SHP77 treated with DMSO at 0.1 percent for 48 hours (cell line): Measurements from ENCODE around the gene LRRC15.

ENCODE experiments used
- DNase-seq: peaks from one replicate; lab custom pipeline; 2025; lab: John Stamatoyannopoulos, UW

The LRRC15 gene

GRCh38 chr3:194364314-194364651 is 5.3 kb downstream of the LRRC15 start:
- DNase-seq: no peak

- no peak for DNase-seq
These were observed 9.0 kb downstream of the LRRC15 start for GRCh38 chr3:194360568-194360967.

DNA sequence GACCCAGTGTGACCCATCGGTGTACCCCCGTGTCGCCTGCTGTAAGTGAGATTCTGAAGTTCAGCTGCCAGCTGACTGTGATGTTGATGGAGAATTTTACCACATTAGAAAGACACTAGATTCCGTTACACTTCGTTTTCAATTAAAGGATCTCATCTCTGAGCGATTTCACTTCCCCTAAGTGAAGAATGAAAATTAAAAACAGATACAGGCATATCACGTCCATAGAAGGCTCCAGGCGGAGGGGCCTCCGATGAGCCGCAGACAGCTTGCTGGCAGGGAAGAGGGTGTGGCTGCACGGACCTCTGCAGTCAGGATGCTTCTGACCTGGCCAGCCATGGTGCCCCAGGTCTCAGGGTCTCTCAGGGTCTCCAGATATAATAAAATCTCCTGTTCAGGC is 11.9 kb downstream of the LRRC15 start:
- no peak for DNase-seq

DNA sequence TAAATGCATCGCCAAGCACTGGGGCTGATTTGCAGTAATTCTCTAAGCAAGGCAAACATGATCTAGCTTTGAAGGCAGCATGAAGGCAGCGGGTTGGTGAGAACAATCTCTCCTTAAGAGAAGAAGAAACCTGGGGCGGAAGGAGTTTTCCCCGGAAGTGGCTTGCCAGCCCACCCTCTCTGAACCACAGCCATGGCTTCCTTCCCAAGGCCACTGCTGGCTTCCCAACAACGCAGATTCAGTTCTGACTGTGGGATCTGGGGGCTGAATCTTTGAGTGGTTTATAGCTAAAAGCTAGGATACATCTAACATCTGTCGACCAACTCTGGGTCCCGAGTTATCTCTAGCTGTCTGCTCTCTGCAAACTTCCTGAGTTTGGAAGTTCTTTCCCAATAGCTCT is 14.2 kb downstream of the LRRC15 start:
- no peak for DNase-seq

GRCh38 chr3:194354315-194354714 is 15.2 kb downstream of the LRRC15 start:
- no peak for DNase-seq

DNA sequence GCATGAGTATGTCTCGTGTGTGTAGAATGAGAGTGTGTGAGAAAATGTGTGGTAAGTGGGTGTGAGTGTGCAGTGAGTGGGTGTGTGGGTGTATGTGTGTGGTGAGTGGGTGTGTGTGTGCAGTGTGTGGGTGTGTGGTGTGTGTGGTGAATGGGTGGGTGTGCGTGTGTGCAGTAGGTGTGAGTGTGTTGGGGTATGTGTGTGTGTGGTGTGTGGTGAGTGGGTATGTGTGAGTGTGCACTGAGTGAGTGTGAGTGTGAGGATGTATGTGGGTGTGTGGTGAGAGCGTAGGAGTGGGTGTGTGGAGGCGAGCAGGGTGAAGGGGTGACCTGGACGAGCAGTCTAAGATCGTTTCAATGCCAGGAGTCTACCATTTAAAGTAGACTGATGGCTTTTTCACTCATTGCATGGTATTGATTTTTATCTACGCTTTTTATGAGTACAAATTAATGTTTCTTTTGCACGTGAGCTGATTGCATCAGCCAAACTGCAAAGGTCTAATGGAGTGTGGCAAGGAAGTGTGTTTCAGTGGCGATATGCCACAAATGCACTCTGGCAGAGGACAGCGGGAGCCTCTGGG is 16.8 kb downstream of the LRRC15 start:
- DNase-seq: no peak

GRCh38 chr3:194351952-194352536 is 17.5 kb downstream of the LRRC15 start:
- DNase-seq: no peak

DNA sequence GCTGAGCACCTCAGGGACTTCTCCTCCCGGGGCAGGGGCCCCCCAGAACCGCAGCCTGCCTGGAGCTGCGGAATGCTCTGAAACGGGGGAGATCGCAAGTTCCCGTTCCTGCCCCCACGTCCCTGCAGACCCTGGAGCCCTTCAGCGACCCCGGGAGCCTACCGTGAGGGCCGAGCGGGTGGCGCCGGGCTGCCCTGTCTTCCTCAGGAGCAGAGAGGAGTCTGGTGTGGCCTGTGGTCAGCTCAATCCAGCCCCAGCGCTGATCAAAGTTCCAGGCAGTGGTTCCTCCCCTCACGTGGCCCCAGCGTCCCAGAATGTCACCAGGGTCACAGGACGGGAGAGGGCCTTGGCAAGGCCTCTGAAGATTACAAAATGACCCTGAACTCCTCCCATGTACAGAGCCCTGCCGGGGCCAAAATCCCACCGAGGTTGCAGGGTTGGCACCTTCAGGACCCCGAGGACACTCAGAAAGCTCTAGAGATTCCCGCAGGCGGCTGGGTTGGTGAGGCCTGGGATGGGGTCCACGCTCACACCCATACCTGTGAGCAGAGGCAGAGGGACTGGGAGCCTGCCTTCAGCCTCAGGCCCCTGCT is 18.4 kb downstream of the LRRC15 start, which contains the start of gene CPN2:
TSS of gene CPN2 (minus strand) at position 249 of the 593 bp plus-strand sequence. CDS start 8,626 bp downstream, outside the sequence.
- no peak for DNase-seq

GRCh38 chr3:194350726-194351071 is 18.8 kb downstream of the LRRC15 start:
- no peak for DNase-seq

- DNase-seq: no peak
These were observed 21.2 kb downstream of the LRRC15 start for GRCh38 chr3:194348354-194348753.

- DNase-seq: no peak
These were observed 22.9 kb downstream of the LRRC15 start for GRCh38 chr3:194346621-194347020.

DNA sequence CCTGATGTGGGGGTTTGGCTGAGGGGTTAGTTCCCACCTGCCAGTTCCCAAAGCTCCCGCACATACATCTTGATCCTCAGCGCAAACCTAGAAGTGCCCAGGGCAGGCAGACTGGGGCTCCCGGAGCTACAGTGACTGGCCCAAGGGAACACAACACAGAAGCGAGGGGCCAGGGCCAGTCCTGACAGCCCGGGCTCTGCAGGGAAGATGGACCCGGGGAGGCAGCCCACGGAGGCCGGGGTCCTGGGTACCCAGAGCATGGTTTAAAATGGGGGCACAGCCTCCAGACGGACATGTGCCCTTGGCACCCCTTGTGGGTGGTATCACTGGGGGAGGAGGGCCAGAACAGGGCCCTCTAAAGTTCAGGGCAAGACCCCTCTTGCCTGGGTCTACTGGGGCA is 23.5 kb downstream of the LRRC15 start:
- DNase-seq: no peak

- DNase-seq: no peak
These were observed 25.5 kb downstream of the LRRC15 start for GRCh38 chr3:194344012-194344411.

GRCh38 chr3:194343561-194343893 is 26.0 kb downstream of the LRRC15 start:
- no peak for DNase-seq

DNA sequence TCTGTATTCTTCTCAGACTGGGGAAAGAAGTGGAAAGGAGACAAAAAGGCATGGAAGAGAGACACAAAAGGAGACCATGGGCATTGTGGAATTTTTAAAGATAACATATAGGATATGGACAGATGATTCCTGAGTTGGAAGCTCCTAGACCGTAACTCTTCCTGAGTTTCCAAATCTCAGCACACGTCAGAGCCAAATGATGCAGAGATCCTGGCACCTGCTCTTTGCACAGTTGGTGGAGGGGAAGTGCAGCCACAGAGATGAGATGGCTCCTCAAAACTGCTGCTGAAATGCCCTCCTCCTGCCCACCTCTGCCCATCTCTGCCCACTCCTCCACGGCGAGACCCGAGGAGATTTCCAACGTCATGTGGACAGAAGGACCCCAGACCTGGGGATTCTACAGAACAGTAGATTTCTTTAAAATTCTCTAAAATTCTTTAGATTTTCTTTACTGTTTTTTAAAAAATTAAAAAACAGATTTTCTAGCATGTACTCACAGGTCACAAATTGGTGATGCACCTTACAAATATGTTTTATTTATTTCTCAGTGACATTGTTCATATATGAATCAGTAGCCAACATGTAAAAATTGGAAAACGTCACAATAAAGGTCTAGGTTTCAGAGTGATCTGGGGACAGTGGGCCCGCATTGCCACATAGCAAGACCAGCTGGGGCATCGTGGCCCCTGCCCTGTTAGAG is 26.5 kb downstream of the LRRC15 start:
- DNase-seq: no peak

- no peak for DNase-seq
These were observed 28.7 kb downstream of the LRRC15 start for GRCh38 chr3:194340757-194341400.

DNA sequence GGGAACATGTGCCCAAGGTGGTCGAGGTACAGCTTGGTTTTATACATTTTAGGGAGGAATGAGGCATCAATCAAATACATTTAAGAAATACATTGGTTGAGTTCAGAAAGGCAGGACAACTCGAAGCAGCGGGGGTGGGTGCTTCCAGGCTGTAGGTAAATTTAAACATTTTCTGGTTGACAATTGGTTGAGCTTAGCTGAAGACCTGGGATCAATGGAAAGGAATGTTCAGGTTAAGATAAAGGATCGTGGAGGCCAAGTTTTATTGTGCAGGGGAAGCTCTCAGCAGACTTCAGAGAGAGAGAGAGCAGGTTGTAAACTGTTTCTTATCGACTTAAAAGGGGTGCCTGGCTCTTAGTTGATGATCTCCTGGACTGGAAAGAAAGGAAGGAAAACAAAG is 29.7 kb downstream of the LRRC15 start:
- no peak for DNase-seq

DNA sequence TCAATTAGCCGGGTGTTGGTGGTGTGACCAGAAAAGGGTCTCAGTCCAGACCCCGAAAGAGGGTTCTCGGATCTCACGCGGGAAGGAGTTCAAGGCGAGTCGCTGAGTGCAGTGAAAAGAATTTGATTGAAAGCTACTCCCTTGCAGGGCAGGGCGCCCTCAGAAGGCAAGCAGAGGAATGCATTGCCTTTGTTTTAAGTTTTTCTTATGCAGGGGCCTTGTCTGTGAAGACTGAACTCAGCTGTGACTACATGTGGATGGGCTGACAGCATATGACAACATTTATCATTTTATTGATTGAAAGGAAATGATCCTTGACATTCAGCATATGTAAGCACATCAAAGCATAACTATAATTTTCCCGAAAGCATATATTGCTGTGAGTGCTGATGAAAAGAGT is 30.2 kb downstream of the LRRC15 start:
- DNase-seq: no peak

- DNase-seq: no peak
These were observed 31.4 kb downstream of the LRRC15 start for GRCh38 chr3:194337965-194338753.

DNA sequence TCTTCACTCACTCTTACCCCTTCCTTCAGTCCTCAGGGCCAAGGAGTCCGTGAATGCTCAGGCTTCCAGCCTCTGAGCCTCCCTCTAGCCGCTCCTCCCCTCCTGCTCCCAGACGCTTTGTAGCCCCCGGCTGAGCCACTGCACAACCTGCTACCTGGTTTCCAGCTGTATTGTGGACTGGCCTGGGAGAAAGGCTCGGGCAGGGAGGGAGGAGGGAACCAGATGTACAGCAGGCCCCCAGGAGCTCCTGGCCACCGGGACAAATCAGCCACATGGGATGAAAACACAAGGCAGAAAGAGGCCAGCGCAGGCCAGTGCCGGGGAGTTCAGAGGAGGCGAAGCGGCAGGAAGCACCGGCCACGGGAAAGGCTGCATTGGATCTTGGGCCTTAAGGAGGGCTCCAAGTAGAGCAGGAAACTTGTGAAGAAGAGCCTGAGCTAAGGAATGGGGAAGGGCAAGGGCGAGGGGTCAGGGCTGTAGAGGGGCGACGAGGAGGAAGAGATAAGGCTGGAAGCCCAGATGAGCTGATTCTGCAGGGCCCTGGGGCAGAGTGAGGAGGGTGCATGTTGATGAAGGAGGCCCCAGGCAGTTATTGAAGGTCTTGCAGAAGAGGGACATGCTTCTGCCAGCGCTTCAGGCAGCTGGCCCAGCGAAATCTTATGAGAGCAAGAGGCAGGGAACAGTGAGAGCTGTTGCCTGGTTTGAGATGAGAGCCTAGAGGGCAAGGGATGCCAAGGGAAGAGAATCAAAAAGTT is 32.8 kb downstream of the LRRC15 start:
- no peak for DNase-seq

GRCh38 chr3:194333981-194334320 is 35.6 kb downstream of the LRRC15 start:
- no peak for DNase-seq
